Measurements from ENCODE around the gene PARM1. TPM values are rescaled to one million over a fixed set of nuclear protein-coding genes. Genes with fewer than 3 reads are reported as not detected.

Gene PARM1
- total RNA-seq, 1 donor from 2014 or later: not detected

GRCh38 chr4:74967324-74967723 is 34.4 kb downstream of the PARM1 start:
- no peak for FAIRE-seq
- Histone ChIP-seq H3K36me3 (ENCODE audit: control insufficient read depth, insufficient read depth, low read length) (no peaks in the 10 kb centered on the region), H3K4me3 (ENCODE audit: low read depth, low read length) (no peak overlapping the region), H3K27me3 (ENCODE audit: control insufficient read depth, insufficient read depth, low read length) (no peaks in the 10 kb centered on the region)
- peak; percentile 29 for DNase-seq (ENCODE audit: low read depth)
- no peak for TF ChIP-seq CTCF (IDR thresholded peaks at IDR 0.05; ENCODE audit: insufficient read depth, low read length, severe bottlenecking)

DNA sequence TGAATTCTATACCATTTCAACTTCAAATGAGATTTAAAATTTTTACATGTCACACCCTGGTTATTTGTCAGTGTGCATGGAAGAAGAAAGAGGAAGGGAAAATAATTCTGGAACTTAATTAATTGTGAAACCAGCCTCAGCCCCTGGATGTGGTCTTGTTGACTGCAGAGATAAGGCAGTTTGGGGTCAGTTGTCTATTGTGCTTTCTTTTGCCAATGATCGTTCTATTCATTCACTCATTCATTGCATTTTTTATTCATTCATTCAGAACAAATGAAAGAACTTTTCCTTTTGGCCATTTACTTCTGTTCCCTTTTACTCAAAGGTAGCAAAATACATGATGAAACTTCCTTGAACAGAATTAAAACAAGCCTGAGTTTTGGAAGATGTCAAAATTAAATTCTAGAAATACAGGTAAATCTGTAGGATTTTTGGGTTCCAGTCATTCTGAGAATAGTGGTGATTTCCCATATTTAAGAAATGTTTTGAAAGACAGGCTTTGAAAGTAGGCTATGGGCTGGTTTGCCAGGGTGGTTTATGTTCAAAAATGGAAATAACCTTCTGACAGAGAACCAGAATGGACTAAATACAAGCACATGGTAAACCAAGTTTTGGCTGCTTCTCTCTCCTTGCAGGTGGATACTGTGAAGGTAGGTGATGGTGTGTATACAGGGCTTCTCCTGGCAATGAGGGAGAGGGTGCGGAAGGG is 35.7 kb downstream of the PARM1 start:
- H3K4me3 ChIP-seq (ENCODE audit: low read depth, low read length): no peak overlapping the region
- H3K27me3 ChIP-seq (ENCODE audit: control insufficient read depth, insufficient read depth, low read length): no peaks in the 10 kb centered on the region
- DNase-seq (ENCODE audit: low read depth) (no peak), FAIRE-seq (no peak)
- no peaks in the 10 kb centered on the region for H3K36me3 ChIP-seq (ENCODE audit: control insufficient read depth, insufficient read depth, low read length)
- no peak for TF ChIP-seq CTCF (IDR thresholded peaks at IDR 0.05; ENCODE audit: insufficient read depth, low read length, severe bottlenecking)

DNA sequence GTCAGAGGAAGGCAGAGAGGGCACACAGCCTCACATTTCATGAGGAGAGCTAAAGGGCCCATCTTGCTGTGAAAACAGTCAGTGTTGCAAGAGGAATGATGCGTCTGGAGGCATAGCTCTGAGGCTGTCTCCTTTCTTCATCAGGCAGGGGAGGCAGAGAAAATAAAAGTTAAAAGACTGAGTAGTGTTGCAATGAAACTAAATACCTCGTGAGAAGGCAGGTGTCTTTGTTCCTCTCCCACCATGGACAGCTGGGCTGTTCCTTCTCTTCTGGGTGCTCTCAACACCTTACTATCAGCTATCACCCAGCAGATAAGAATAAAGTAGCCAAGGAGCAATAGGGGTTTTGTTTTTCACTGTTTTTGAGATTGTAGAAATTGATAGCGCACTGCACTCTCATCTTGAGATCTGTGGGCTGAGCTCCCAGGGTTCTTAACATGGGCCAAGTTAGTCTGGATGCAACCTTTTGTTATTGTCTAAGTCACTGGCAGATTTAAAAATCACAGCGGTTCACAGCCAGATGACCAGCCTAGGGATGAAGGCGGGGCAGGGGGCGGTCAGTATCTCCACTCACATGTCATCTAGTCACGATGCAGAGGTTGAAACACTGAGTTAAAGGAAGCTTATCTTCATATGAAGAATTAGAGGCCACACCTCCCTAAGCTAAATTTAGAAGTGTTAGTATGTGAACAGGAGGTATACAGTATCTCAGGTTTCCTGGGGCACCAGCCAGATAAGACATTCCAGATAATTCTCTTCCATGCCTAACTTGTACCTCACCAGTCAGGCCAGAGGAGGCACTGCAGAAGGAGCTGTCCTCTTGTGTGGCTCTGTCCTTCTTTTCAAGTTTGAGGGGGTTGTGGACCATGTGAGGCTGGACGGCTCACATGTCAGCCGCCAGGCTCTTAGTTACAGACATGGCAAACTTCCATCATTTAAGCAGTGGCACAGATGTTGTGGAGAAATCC is 36.9 kb downstream of the PARM1 start:
- FAIRE-seq (no peak), DNase-seq (ENCODE audit: low read depth) (peak; percentile 3)
- no peak overlapping the region for H3K4me3 ChIP-seq (ENCODE audit: low read depth, low read length)
- no peaks in the 10 kb centered on the region for H3K36me3 ChIP-seq (ENCODE audit: control insufficient read depth, insufficient read depth, low read length)
- H3K27me3 ChIP-seq (ENCODE audit: control insufficient read depth, insufficient read depth, low read length): no peaks in the 10 kb centered on the region
- TF ChIP-seq CTCF (IDR thresholded peaks at IDR 0.05; ENCODE audit: insufficient read depth, low read length, severe bottlenecking): peak; percentile 15

DNA sequence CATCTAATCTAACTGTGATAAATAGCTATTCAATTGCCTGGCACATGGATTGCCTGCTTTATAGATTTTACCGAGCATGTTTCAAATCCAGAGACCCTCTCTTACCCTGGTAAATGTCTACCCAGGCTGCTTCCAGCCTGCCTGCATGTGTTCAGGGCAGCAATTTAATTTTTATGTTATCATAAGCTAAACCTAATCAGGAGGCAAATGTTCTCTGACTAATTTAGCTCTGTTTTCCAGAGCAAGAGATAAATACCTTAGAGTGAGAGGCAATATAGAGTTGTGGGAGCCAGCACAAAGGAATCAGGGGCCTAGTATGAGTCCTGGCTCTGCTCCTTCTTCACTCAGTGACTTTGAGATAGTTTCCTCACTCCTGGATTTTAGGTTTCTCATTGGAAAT is 37.7 kb downstream of the PARM1 start:
- FAIRE-seq (no peak), DNase-seq (ENCODE audit: low read depth) (no peak)
- Histone ChIP-seq H3K4me3 (ENCODE audit: low read depth, low read length) (no peak overlapping the region), H3K27me3 (ENCODE audit: control insufficient read depth, insufficient read depth, low read length) (no peaks in the 10 kb centered on the region), H3K36me3 (ENCODE audit: control insufficient read depth, insufficient read depth, low read length) (no peaks in the 10 kb centered on the region)
- TF ChIP-seq CTCF (IDR thresholded peaks at IDR 0.05; ENCODE audit: insufficient read depth, low read length, severe bottlenecking): no peak

DNA sequence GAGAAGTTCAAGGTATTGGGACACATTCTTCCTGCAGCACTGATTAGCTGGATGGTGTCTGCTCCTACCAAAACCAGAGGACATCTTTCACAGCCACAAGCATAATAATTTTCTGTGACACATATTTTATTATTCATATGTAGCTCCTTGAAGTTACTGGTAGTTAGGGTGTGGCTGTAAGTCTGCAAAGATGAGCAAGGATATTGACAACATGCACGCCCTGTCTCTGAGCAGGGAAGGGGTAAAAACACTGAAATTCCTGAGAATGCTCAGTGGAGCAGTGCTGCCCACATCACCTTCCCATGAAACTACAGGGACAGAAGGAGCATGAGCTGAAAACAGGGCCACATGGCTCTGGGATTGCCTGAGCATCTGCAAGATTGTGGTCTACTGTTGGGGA is 38.9 kb downstream of the PARM1 start:
- Histone ChIP-seq H3K4me3 (ENCODE audit: low read depth, low read length) (no peak overlapping the region), H3K36me3 (ENCODE audit: control insufficient read depth, insufficient read depth, low read length) (no peaks in the 10 kb centered on the region), H3K27me3 (ENCODE audit: control insufficient read depth, insufficient read depth, low read length) (no peaks in the 10 kb centered on the region)
- FAIRE-seq (no peak), DNase-seq (ENCODE audit: low read depth) (no peak)
- TF ChIP-seq CTCF (IDR thresholded peaks at IDR 0.05; ENCODE audit: insufficient read depth, low read length, severe bottlenecking): no peak
